Anterior cingulate cortex (tissue), 58 donors: Measurements from ENCODE around the gene TREML2.
"Not testable (repeated sequence)": the region's sequence is repeated elsewhere in the genome, so short reads cannot be mapped to it uniquely, and the experiment has no call there.

Source experiments
- DNase-seq, 58 donors: peaks; one replicate each; lab custom pipeline; 2025; lab: John Stamatoyannopoulos, UW

Gene TREML2

GRCh38 chr6:41200901-41201763, at the start of gene TREML2:
Gene TREML2 (minus strand): TSS chr6:41201149. CDS start chr6:41201008, 141 bp downstream.
- DNase-seq = no peak

GRCh38 chr6:41247882-41248705, 47.1 kb upstream of the TREML2 start:
- DNase-seq = no peak

- no peak for DNase-seq
Measured at GRCh38 chr6:41247288-41247865, 46.4 kb upstream of the TREML2 start.

- DNase-seq = not testable (repeated sequence)
Measured at GRCh38 chr6:41246529-41246928, 45.6 kb upstream of the TREML2 start.

GRCh38 chr6:41239467-41240159, 38.7 kb upstream of the TREML2 start:
- DNase-seq = no peak

- no peak for DNase-seq
Measured at GRCh38 chr6:41237128-41237527, 36.2 kb upstream of the TREML2 start.

- DNase-seq = no peak
Measured at GRCh38 chr6:41236276-41236675, 35.3 kb upstream of the TREML2 start.

GRCh38 chr6:41232667-41233066, 31.7 kb upstream of the TREML2 start:
- DNase-seq = no peak

- DNase-seq = no peak
Measured at GRCh38 chr6:41231246-41231645, 30.3 kb upstream of the TREML2 start.

GRCh38 chr6:41229721-41230120, 28.8 kb upstream of the TREML2 start:
- no peak for DNase-seq

- no peak for DNase-seq
Measured at GRCh38 chr6:41228616-41229015, 27.7 kb upstream of the TREML2 start.

GRCh38 chr6:41228096-41228495, 27.1 kb upstream of the TREML2 start, which contains the start of gene TREML4:
Gene TREML4 (plus strand): TSS chr6:41228349. CDS start chr6:41228428, 79 bp downstream.
- DNase-seq = no peak

- DNase-seq = no peak
Measured at GRCh38 chr6:41226752-41227151, 25.8 kb upstream of the TREML2 start.

GRCh38 chr6:41224800-41225199, 23.9 kb upstream of the TREML2 start:
- DNase-seq = no peak

GRCh38 chr6:41222513-41222912, 21.6 kb upstream of the TREML2 start:
- DNase-seq = no peak

GRCh38 chr6:41222045-41222444, 21.1 kb upstream of the TREML2 start:
- no peak for DNase-seq

GRCh38 chr6:41216616-41217015, 15.7 kb upstream of the TREML2 start:
- DNase-seq = no peak

- no peak for DNase-seq
Measured at GRCh38 chr6:41215777-41216176, 14.8 kb upstream of the TREML2 start.

- DNase-seq = no peak
Measured at GRCh38 chr6:41214559-41215238, 13.8 kb upstream of the TREML2 start.
